Measurements from ENCODE around the gene NRG4. TPM values are rescaled to one million over a fixed set of nuclear protein-coding genes. Genes with fewer than 3 reads are reported as not detected.

NRG4 gene
- total and polyA plus RNA-seq, 2 of the 8 experiments (the other 6 are each of a cell fraction or from before 2014, with no cell fraction given): 0.24 TPM; not detected in 1

DNA sequence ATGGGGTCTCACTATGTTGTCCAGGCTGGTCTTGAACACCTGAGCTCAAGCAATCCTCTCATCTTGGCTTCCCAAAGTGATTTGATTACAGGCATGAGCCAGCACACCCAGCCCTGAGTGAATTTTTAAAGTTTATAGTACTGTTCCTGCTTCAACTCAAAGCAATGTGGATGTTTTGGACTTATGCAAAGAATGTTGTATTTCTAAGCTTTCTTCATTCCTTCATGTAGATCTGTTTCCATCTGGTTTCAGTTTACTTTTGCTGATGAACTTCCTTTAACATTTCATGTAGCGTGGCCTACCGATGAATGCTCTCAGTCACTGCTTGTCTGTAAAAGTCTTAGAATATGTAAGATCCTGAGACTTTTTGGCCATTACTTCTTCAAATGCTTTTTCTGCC, 23.2 kb downstream of the NRG4 start:
- no peak overlapping the region for H3K9ac ChIP-seq (replicated peaks in 1 of 4; ENCODE audit: extremely low read depth in 1 of 4, low read depth in 3 of 4, low read length in 3 of 4)
- H3K56ac ChIP-seq (replicated peaks; ENCODE audit: insufficient read length, low read depth, low read length): no peak overlapping the region
- TF ChIP-seq HDAC6 (IDR thresholded peaks at IDR 0.05; ENCODE audit: low read depth, low read length): no peak
- no peak for TF ChIP-seq POU5F1 (IDR thresholded peaks at IDR 0.05; ENCODE audit: low read depth, low read length)
- TF ChIP-seq CEBPB (IDR thresholded peaks at IDR 0.05; ENCODE audit: low read depth, low read length): no peak
- TF ChIP-seq GTF2F1 (IDR thresholded peaks at IDR 0.05; ENCODE audit: borderline replicate concordance, low read depth, low read length): no peak
- no peak for TF ChIP-seq TCF12 (IDR thresholded peaks at IDR 0.05; ENCODE audit: low read depth, low read length)
- TF ChIP-seq CTBP2 (IDR thresholded peaks at IDR 0.05; ENCODE audit: borderline replicate concordance, insufficient read depth, insufficient read length, low read length): no peak
- no peak for TF ChIP-seq BACH1 (IDR thresholded peaks at IDR 0.05; ENCODE audit: low read length)
- no peak for TF ChIP-seq TAF7 (optimal IDR thresholded peaks at IDR 0.05; ENCODE audit: borderline replicate concordance, low read depth, low read length)
- no peak for TF ChIP-seq MAFK (IDR thresholded peaks at IDR 0.05; ENCODE audit: low read depth, low read length)
- no peak for TF ChIP-seq SRF (IDR thresholded peaks at IDR 0.05; ENCODE audit: low read depth, low read length)
- no peak for TF ChIP-seq CHD2 (IDR thresholded peaks at IDR 0.05; ENCODE audit: low read length)
- TF ChIP-seq CBX8 (IDR thresholded peaks at IDR 0.05; ENCODE audit: borderline replicate concordance, low read depth, low read length): no peak
- H4K91ac ChIP-seq (replicated peaks; ENCODE audit: insufficient read length, low read length): no peak overlapping the region
- no peak overlapping the region for H3K18ac ChIP-seq (ENCODE audit: extremely low read depth, low read length)
- no peak overlapping the region for H3K4me2 ChIP-seq (ENCODE audit: insufficient read depth in 1 of 2, low read depth in 2 of 2, low read length in 2 of 2)
- DNase-seq (ENCODE audit: low read depth in 1 of 2, low spot score in 2 of 2) (no peak), FAIRE-seq (no peak)
- no peak overlapping the region for H2BK5ac ChIP-seq (ENCODE audit: low read depth, low read length)
- no peaks in the 10 kb centered on the region for H3K79me1 ChIP-seq (ENCODE audit: low read depth, low read length)
- H3K79me2 ChIP-seq (ENCODE audit: control insufficient read depth in 1 of 2, insufficient read depth in 2 of 2, low read length in 2 of 2): no peaks in the 10 kb centered on the region
- POLR2A ChIA-PET (ENCODE audit: partially characterized antibody): no interaction called here
- no peak overlapping the region for H2AK5ac ChIP-seq (ENCODE audit: low read depth, low read length)
- no peaks in the 10 kb centered on the region for H4K20me1 ChIP-seq (replicated peaks in 1 of 2; ENCODE audit: control insufficient read depth in 1 of 2, insufficient read depth in 2 of 2, low read length in 2 of 2)
- no peaks in the 10 kb centered on the region for H3K27me3 ChIP-seq (replicated peaks in 1 of 4; ENCODE audit: control insufficient read depth in 3 of 4, extremely low read depth in 1 of 4, insufficient read depth in 3 of 4, low read length in 3 of 4)
- no peak overlapping the region for H4K8ac ChIP-seq (ENCODE audit: extremely low read depth, insufficient read depth, low read length)
- H3K4me3 ChIP-seq (ENCODE audit: extremely low read depth in 1 of 4, insufficient read depth in 2 of 4, low read depth in 3 of 4, low read length in 4 of 4): no peak overlapping the region
- H3K4ac ChIP-seq (replicated peaks; ENCODE audit: insufficient read length, low read depth, low read length): no peak overlapping the region
- no peak overlapping the region for H2AFZ ChIP-seq (ENCODE audit: low read length)
- H2BK120ac ChIP-seq (replicated peaks; ENCODE audit: low read depth, low read length): no peak overlapping the region
- H4K5ac ChIP-seq (ENCODE audit: insufficient read length, low read depth, low read length): no peak overlapping the region
- no peak overlapping the region for H2BK20ac ChIP-seq (ENCODE audit: low read length)
- 91% methylated on average over 2 of the region's 2 CpGs; no CpG with 5 or more reads in 1 of the 2 experiments for WGBS, 2 experiments (ENCODE audit: extremely low coverage in 1 of 2, insufficient coverage in 1 of 2, insufficient read length in 1 of 2, insufficient replicate concordance in 2 of 2, low coverage in 1 of 2, low lambda C conversion rate in 2 of 2, missing lambda C conversion rate in 1 of 2)
- no peak overlapping the region for H3K14ac ChIP-seq (ENCODE audit: insufficient read length)
- H3K23me2 ChIP-seq (ENCODE audit: low read depth, low read length): no peaks in the 10 kb centered on the region
- no peak overlapping the region for H2BK12ac ChIP-seq (ENCODE audit: low read depth, low read length)
- H3K36me3 ChIP-seq (ENCODE audit: control insufficient read depth in 2 of 4, insufficient read depth in 4 of 4, low read length in 3 of 4): no peaks in the 10 kb centered on the region
- no peak overlapping the region for H3K27ac ChIP-seq (ENCODE audit: low read depth, low read length)
- no peaks in the 10 kb centered on the region for H3K4me1 ChIP-seq (replicated peaks in 1 of 4; ENCODE audit: control insufficient read depth in 3 of 4, insufficient read depth in 4 of 4, low read length in 3 of 4)
- H3K23ac ChIP-seq (ENCODE audit: insufficient read length): no peak overlapping the region
- H3K9me3 ChIP-seq (ENCODE audit: insufficient read depth in 2 of 2, low read depth in 1 of 2, low read length in 1 of 2): no peaks in the 10 kb centered on the region
- H2BK15ac ChIP-seq (ENCODE audit: low read length): no peak overlapping the region
- CTCF ChIA-PET (ENCODE audit: partially characterized antibody): interaction anchor here (0.7 to 1.4 kb wide), 4 partner anchors 68 to 159 kb away, joined by 3 to 4 read pairs (median 4); no protein-coding TSS in a partner anchor
